Astrocyte (in vitro differentiated cells and primary cell): ENCODE results near the gene OXNAD1. TPM values are rescaled to one million over a fixed set of nuclear protein-coding genes. Genes with fewer than 3 reads are reported as not detected.

Experiments
- DNase-seq: peaks from one replicate; pipeline ENCODE4 v3.0.0-alpha.2; 2010; ENCODE audit warnings: low read depth
- FAIRE-seq: peaks from 2 replicates; lab custom pipeline; 2011; peaks lifted over from hg19 to GRCh38; lab: Jason Lieb, UNC
- H2AFZ ChIP-seq: 2 replicates; pipeline ENCODE4 v1.6.0; 2012; ENCODE audit warnings: low read depth, low read length, inconsistent platforms
- H3K27ac ChIP-seq: 2 replicates; pipeline ENCODE4 v1.5.1; 2011; ENCODE audit warnings: low read depth, low read length, inconsistent platforms
- H3K27me3 ChIP-seq: 2 replicates; pipeline ENCODE4 v1.6.0; 2011; ENCODE audit warnings: low read length, inconsistent platforms; ENCODE audit not compliant: insufficient read depth
- H3K36me3 ChIP-seq: 2 replicates; pipeline ENCODE4 v1.5.1; 2011; ENCODE audit warnings: low read length, inconsistent platforms; ENCODE audit not compliant: insufficient read depth
- H3K4me1 ChIP-seq: 2 replicates; pipeline ENCODE4 v1.5.1; 2011; ENCODE audit warnings: low read length, inconsistent platforms; ENCODE audit not compliant: insufficient read depth
- H3K4me2 ChIP-seq: 2 replicates; pipeline ENCODE4 v1.6.0; 2012; ENCODE audit warnings: low read length, inconsistent platforms
- H3K4me3 ChIP-seq: 2 replicates; pipeline ENCODE4 v1.5.1; 2011; ENCODE audit warnings: low read depth, mild to moderate bottlenecking, low read length, inconsistent platforms; ENCODE audit not compliant: insufficient read depth
- H3K79me2 ChIP-seq: 2 replicates; pipeline ENCODE4 v1.6.0; 2012; ENCODE audit warnings: mild to moderate bottlenecking, low read length, inconsistent platforms; ENCODE audit not compliant: insufficient read depth
- H3K9ac ChIP-seq: 2 replicates; pipeline ENCODE4 v1.6.0; 2012; ENCODE audit warnings: mild to moderate bottlenecking, low read length, inconsistent platforms
- H3K9me3 ChIP-seq: 2 replicates; pipeline ENCODE4 v1.5.1; 2012; ENCODE audit warnings: low read depth, mild to moderate bottlenecking, low read length, inconsistent platforms; ENCODE audit not compliant: insufficient read depth
- H4K20me1 ChIP-seq: 2 replicates; pipeline ENCODE4 v1.6.0; 2012; ENCODE audit warnings: low read length, inconsistent platforms; ENCODE audit not compliant: insufficient read depth
- H3K27ac Mint-ChIP-seq: one replicate; pipeline ENCODE4 v1.8.0; 2021; ENCODE audit warnings: mild to moderate bottlenecking, mixed read lengths; ENCODE audit not compliant: unreplicated experiment
- H3K27me3 Mint-ChIP-seq: one replicate; pipeline ENCODE4 v1.8.0; 2021; ENCODE audit warnings: low read depth, mixed read lengths; ENCODE audit not compliant: unreplicated experiment
- H3K36me3 Mint-ChIP-seq: one replicate; pipeline ENCODE4 v1.8.0; 2021; ENCODE audit warnings: low read depth, mixed read lengths; ENCODE audit not compliant: unreplicated experiment
- H3K4me1 Mint-ChIP-seq: one replicate; pipeline ENCODE4 v1.8.0; 2021; ENCODE audit warnings: low read depth, mixed read lengths; ENCODE audit not compliant: unreplicated experiment
- H3K4me3 Mint-ChIP-seq: one replicate; pipeline ENCODE4 v1.8.0; 2021; ENCODE audit warnings: mild to moderate bottlenecking, moderate library complexity, mixed read lengths; ENCODE audit not compliant: unreplicated experiment
- H3K9me3 Mint-ChIP-seq: one replicate; pipeline ENCODE4 v1.8.0; 2021; ENCODE audit warnings: mild to moderate bottlenecking, mixed read lengths; ENCODE audit not compliant: unreplicated experiment
- EZH2 ChIP-seq: IDR thresholded peaks from 2 replicates; pipeline ENCODE4 v1.6.1; 2012; ENCODE audit warnings: mild to moderate bottlenecking, low read length, inconsistent platforms; ENCODE audit not compliant: insufficient read depth
- total RNA-seq: library from RNA; stranded (reverse); gene quantifications from 2 replicates; pipeline ENCODE4 v1.2.1, GENCODE V29; 2021
- TF ChIP-seq, protein P1 (sequence below): IDR thresholded peaks from 2 replicates; pipeline ENCODE4 v1.5.1; 2011; ENCODE audit warnings: low read depth, mild to moderate bottlenecking, inconsistent platforms, low read length, moderate library complexity; ENCODE audit not compliant: insufficient read depth

The OXNAD1 gene
- total RNA-seq, 1 donor from 2014 or later: 10.5 TPM

DNA sequence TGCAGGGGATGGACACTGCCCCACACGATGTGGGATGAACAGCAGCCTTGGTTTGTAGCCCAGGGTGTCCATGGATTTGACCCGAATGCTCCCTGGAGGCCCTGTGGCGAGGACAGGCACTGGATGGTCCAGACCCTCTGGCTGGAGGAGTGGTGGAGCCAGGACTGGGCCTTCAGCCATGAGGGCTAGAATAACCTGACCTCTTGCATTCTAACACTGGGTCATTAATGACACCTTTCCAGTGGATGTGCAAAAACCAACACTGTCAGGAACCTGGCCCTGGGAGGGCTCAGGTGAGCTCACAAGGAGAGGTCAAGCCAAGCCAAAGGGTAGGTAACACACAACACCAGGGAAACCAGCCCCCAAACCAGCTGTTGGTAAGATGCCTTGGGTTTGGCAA, 51.4 kb downstream of the OXNAD1 start:
- no peaks in the 10 kb centered on the region for H3K79me2 ChIP-seq
- H3K4me3 ChIP-seq: no peak overlapping the region
- no peak overlapping the region for H3K4me3 Mint-ChIP-seq
- FAIRE-seq: no peak
- TF ChIP-seq EZH2: no peak
- TF ChIP-seq, protein P1, sequence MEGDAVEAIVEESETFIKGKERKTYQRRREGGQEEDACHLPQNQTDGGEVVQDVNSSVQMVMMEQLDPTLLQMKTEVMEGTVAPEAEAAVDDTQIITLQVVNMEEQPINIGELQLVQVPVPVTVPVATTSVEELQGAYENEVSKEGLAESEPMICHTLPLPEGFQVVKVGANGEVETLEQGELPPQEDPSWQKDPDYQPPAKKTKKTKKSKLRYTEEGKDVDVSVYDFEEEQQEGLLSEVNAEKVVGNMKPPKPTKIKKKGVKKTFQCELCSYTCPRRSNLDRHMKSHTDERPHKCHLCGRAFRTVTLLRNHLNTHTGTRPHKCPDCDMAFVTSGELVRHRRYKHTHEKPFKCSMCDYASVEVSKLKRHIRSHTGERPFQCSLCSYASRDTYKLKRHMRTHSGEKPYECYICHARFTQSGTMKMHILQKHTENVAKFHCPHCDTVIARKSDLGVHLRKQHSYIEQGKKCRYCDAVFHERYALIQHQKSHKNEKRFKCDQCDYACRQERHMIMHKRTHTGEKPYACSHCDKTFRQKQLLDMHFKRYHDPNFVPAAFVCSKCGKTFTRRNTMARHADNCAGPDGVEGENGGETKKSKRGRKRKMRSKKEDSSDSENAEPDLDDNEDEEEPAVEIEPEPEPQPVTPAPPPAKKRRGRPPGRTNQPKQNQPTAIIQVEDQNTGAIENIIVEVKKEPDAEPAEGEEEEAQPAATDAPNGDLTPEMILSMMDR: no peak
- H3K27me3 Mint-ChIP-seq: no peaks in the 10 kb centered on the region
- peaks cover 20% of the 10 kb centered on the region for H3K36me3 ChIP-seq
- no peak overlapping the region for H3K27ac ChIP-seq
- H3K4me1 ChIP-seq: no peaks in the 10 kb centered on the region
- H3K36me3 Mint-ChIP-seq: peaks cover 29% of the 10 kb centered on the region
- H3K9me3 Mint-ChIP-seq: no peaks in the 10 kb centered on the region
- peaks cover 2% of the 10 kb centered on the region for H3K4me1 Mint-ChIP-seq
- no peak for DNase-seq
- H3K9me3 ChIP-seq: no peaks in the 10 kb centered on the region
- H3K9ac ChIP-seq: no peak overlapping the region
- H3K27me3 ChIP-seq: no peaks in the 10 kb centered on the region
- no peak overlapping the region for H3K4me2 ChIP-seq
- H4K20me1 ChIP-seq: peaks cover 11% of the 10 kb centered on the region
- no peak overlapping the region for H2AFZ ChIP-seq
- no peak overlapping the region for H3K27ac Mint-ChIP-seq

DNA sequence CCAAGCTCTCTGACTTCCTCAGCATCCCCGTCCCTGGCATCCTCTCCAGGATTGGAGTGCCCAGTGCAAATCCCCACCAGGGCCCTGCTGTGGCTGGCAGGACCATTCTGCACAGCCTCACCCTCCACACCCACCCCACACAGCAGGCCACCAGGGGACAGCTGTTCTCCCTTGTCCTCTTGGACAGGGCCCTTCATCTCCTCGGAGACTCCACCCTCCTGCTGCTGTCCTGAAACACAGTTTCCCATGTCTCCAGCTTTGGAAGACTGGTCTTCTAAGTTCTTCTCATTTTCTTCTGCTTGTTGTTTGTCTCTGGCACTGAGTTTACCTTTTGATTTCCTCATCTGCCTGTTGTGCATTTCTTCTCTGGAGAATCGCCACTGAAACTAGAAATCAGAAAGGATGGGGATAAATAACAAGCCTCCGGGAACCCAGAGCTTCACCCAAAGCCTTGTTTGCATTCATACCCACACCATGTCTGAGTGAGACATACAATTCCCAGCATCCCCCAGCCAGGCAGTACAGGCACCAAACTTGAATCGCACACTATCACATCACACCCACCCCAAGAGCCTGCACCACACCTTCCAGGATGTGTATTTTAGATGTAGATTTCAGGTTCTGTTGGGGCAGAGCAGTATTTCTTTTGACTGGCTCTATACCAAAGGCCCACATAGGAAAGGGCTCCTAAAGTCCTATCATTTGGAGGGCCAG, 52.0 kb downstream of the OXNAD1 start:
- Mint-ChIP-seq H3K36me3 (peaks cover 29% of the 10 kb centered on the region), H3K27me3 (no peaks in the 10 kb centered on the region), H3K4me3 (no peak overlapping the region), H3K4me1 (no peaks in the 10 kb centered on the region), H3K27ac (no peak overlapping the region), H3K9me3 (no peaks in the 10 kb centered on the region)
- no peak for DNase-seq
- TF ChIP-seq, protein P1: no peak
- TF ChIP-seq EZH2: no peak
- H3K4me1 ChIP-seq: no peaks in the 10 kb centered on the region
- FAIRE-seq: no peak
- no peaks in the 10 kb centered on the region for H3K9me3 ChIP-seq
- no peak overlapping the region for H3K4me3 ChIP-seq
- no peaks in the 10 kb centered on the region for H3K79me2 ChIP-seq
- no peak overlapping the region for H3K4me2 ChIP-seq
- H3K27me3 ChIP-seq: no peaks in the 10 kb centered on the region
- peaks cover 6% of the 10 kb centered on the region for H4K20me1 ChIP-seq
- H3K9ac ChIP-seq: no peak overlapping the region
- H3K27ac ChIP-seq: no peak overlapping the region
- H2AFZ ChIP-seq: no peak overlapping the region
- H3K36me3 ChIP-seq: peaks cover 20% of the 10 kb centered on the region

DNA sequence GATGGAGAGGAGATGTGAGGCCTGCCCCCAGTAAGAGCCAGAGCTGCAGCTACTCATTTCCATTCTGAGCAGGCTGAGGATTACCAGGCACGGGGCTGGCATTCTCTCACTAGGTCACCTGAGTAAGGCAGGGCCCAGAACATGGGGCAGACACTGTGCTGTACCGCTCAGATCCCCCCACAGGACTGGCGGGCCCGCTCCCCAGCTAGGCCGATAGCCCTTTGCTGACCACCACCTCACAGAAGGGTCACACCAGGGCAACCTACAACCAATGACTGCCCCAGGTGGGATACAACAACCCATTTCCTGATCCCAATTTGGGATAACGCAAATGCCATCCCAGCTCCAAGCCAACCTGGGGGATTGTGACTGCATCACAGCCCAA, 52.5 kb downstream of the OXNAD1 start:
- peaks cover 20% of the 10 kb centered on the region for H3K36me3 ChIP-seq
- peaks cover 6% of the 10 kb centered on the region for H4K20me1 ChIP-seq
- H3K4me1 Mint-ChIP-seq: no peaks in the 10 kb centered on the region
- H3K79me2 ChIP-seq: no peaks in the 10 kb centered on the region
- TF ChIP-seq EZH2: no peak
- TF ChIP-seq, protein P1: no peak
- peaks cover 32% of the 10 kb centered on the region for H3K36me3 Mint-ChIP-seq
- DNase-seq: no peak
- H3K27me3 Mint-ChIP-seq: no peaks in the 10 kb centered on the region
- FAIRE-seq: no peak
- H3K9ac ChIP-seq: no peak overlapping the region
- no peak overlapping the region for H3K4me2 ChIP-seq
- no peak overlapping the region for H2AFZ ChIP-seq
- H3K27ac ChIP-seq: no peak overlapping the region
- no peak overlapping the region for H3K4me3 Mint-ChIP-seq
- H3K27me3 ChIP-seq: no peaks in the 10 kb centered on the region
- H3K4me1 ChIP-seq: no peaks in the 10 kb centered on the region
- no peak overlapping the region for H3K27ac Mint-ChIP-seq
- no peaks in the 10 kb centered on the region for H3K9me3 Mint-ChIP-seq
- H3K9me3 ChIP-seq: no peaks in the 10 kb centered on the region
- H3K4me3 ChIP-seq: no peak overlapping the region
